NCI-H1436 (cell line): ENCODE data around the gene PROKR2.

Source experiments
- DNase-seq: peaks from one replicate; lab custom pipeline; 2025; lab: John Stamatoyannopoulos, UW

The PROKR2 gene

GRCh38 chr20:5316188-5317158 lies at the start of gene PROKR2:
Gene PROKR2 (minus strand): TSS chr20:5316954. CDS start chr20:5314369, 2,585 bp downstream.
- no peak for DNase-seq

GRCh38 chr20:5364997-5365597 lies 48.3 kb upstream of the PROKR2 start:
- no peak for DNase-seq

GRCh38 chr20:5364136-5364821 lies 47.5 kb upstream of the PROKR2 start:
- no peak for DNase-seq

- no peak for DNase-seq
These were observed 46.0 kb upstream of the PROKR2 start for GRCh38 chr20:5362771-5363170.

- DNase-seq, result no peak
These were observed 44.4 kb upstream of the PROKR2 start for GRCh38 chr20:5361176-5361575.

GRCh38 chr20:5357946-5358345 lies 41.2 kb upstream of the PROKR2 start:
- DNase-seq, result no peak

- DNase-seq, result no peak
These were observed 40.2 kb upstream of the PROKR2 start for GRCh38 chr20:5356941-5357340.

GRCh38 chr20:5354901-5355300 lies 38.1 kb upstream of the PROKR2 start:
- DNase-seq, result no peak

- no peak for DNase-seq
These were observed 37.1 kb upstream of the PROKR2 start for GRCh38 chr20:5353624-5354496.

GRCh38 chr20:5349448-5349847 lies 32.7 kb upstream of the PROKR2 start:
- no peak for DNase-seq

- no peak for DNase-seq
These were observed 25.3 kb upstream of the PROKR2 start for GRCh38 chr20:5342021-5342420.

GRCh38 chr20:5331340-5331739 lies 14.6 kb upstream of the PROKR2 start:
- no peak for DNase-seq

- no peak for DNase-seq
These were observed 11.5 kb upstream of the PROKR2 start for GRCh38 chr20:5328268-5328667.

GRCh38 chr20:5327356-5327755 lies 10.6 kb upstream of the PROKR2 start:
- DNase-seq, result no peak

- DNase-seq, result no peak
These were observed 957 bp downstream of the PROKR2 start for GRCh38 chr20:5315807-5316187.

- DNase-seq, result no peak
These were observed 2.8 kb downstream of the PROKR2 start for GRCh38 chr20:5313916-5314315.

- DNase-seq, result no peak
These were observed 4.2 kb downstream of the PROKR2 start for GRCh38 chr20:5312518-5312917.

- no peak for DNase-seq
These were observed 6.8 kb downstream of the PROKR2 start for GRCh38 chr20:5309971-5310370.

GRCh38 chr20:5298811-5299210 lies 17.9 kb downstream of the PROKR2 start:
- no peak for DNase-seq

- no peak for DNase-seq
These were observed 19.3 kb downstream of the PROKR2 start for GRCh38 chr20:5297280-5298004.

- no peak for DNase-seq
These were observed 26.2 kb downstream of the PROKR2 start for GRCh38 chr20:5290596-5290995.
